ENCODE results near the gene MRPS34.
"Not testable (repeated sequence)": the region's sequence is repeated elsewhere in the genome, so short reads cannot be mapped to it uniquely, and the experiment has no call there.

MRPS34 gene

DNA sequence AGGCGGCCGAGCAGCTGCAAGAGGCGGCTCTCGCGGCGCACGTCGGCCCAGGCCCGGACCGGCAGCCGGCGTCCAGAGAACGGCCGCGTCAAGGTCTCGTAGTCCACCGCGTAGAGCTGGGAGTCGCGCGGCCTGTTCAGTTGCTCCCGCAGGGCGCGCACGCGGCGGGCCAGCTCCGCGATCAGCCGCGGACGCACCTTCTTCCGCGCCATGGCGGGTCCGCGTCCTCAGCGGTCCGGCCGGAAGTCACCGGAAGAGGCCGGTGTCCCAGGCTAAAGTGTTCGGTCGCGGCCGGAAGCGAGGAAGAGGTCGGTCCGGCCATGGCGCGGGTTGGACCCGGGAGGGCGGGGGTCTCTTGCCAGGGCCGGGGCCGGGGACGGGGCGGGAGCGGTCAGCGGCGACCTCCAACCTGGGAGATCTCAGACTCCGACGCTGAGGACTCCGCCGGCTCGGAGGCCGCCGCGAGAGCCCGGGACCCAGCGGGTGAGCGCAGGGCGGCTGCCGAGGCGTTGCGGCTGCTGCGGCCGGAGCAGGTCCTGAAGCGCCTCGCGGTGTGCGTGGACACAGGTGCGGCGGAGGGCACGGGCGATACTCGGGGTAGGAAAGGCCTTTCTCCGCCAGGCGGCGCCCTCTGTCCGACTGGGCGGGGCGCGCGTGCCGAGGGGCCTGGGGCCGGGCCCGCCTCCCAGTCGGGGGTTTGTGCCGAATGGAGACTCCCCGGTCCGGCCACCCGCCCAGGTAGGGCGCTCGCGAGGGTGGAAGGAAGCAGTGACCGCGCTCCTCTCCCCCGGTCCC lies at the start of gene MRPS34:
Gene MRPS34, minus strand, starts transcription at position 227 of the 795 bp plus-strand sequence. Its CDS starts 15 bp downstream, at position 212.
- peak; percentile 89 to 90 for DNase-seq

GRCh38 chr16:1821861-1822611 lies 49.1 kb upstream of the MRPS34 start:
- no peak for DNase-seq

GRCh38 chr16:1820946-1821290 lies 48.0 kb upstream of the MRPS34 start:
- no peak for DNase-seq

DNA sequence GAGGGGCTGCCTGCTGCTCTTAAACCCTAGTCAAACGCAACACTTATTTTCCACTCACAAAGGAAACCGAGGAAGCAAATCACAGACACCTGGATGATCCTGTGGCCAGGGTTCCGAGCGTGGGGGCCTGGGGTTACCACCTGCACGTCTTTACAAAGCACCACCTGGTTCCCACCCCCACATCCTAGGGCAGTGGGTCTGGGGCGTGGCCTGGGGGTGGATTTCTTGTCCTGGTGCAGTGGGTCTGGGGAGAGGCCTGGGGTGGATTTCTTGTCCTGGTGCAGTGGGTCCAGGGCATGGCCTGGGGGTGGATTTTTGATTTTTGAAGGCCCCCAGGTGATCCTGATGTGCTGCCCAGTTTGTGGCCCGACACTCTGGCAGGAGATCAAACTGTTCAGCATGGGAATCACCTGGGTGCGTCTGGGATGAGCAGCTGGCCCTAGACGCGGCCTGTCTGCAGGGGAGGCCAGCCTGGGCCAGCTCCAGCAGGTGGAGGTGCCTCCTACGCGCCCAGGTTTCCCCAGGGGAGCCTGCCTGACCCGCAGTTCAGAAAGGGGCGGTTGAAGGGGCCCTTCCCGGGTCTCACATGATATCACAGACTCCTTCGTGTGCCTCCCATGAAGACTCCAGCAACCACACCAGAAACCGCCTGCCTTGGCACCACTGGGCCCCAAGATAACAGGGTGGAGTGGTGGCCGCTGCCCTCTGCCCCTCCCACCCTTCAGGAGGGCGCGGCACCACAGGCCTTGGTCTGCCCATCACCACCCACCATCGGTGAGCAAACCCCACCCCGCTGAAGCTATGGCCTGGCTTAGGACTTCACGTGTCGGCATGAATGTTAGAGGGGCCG lies 47.4 kb upstream of the MRPS34 start:
- DNase-seq = no peak

DNA sequence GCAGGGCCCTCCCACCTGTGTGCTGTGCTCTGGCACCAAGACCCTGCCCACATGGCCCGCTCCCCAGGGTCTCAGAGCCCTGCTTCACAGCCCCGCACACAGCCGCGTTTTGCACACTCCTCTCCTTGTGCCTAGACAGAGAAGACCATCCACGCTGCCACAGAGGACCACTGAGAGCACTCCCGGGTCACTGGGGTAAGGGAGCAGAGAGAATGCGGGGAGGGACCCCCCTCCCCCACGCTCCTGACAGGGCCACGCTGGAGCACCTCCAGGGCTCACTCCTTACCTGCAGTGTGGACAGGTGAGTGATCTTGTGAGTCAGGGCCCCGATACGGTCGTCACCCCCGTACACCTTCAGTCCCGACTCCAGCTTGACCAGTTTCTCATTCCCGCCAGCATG lies 46.7 kb upstream of the MRPS34 start:
- DNase-seq = no peak

DNA sequence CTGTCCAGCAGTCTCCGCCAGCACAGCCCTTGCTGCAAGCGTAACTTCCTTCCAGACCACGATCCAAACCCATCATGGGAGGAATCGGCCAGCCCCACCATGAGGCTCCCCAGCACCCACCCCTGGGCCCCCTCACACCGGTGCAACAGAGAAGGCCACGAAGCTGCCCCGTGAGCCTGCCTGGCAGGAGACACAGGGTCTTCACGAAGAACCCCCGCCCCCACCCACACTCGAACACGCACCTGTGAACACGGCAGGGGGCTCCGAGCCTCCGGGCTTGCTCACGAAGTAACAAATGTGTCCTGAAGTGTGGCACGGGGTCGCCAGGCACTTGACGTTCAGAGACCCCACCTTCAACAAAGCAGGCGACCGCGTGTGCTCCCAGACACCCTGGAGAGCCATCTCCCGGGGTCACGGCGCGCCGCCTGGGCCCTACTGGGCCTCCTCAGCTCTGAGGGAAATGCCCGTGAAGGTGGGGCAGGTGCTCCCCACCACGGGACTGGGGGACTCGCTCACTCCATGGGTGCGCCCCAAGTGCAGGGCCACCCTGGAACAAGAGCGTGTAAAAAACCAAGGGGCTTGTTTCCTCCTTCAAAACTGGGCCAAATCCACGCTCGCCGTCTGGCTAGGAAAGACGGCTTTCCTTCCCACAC lies 46.1 kb upstream of the MRPS34 start:
- no peak for DNase-seq

DNA sequence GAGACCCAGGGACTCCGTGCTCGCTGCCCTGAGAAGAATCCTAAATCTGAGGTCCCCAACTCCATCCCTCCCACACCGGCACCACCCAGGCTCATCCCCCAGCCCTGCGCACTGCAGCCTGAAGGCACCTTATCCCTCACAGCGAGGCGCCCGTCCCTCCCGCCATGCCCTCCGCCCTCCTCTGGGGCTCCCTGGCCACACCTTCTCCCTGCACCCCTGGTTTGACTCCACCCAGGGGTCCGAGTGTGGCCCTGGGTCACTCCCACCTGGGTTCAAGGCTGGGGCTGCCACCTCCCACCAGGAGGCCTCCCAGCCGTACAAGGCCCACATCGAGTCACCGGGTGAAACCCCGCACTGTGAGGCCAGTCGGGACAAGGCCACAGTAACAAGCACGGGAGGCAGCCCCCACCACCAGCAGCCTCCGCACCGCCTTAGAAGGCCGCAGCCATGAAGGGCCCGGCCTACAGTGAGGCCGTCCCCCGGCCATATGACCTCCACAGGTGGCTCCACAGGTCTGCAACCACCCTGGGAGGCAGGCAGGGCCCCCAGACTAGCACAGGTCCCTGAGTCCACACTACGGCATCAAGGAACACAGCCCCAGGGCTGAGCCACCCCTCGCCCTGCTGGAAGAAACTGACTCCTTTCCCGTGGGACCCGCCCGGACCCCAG lies 45.4 kb upstream of the MRPS34 start:
- no peak for DNase-seq

DNA sequence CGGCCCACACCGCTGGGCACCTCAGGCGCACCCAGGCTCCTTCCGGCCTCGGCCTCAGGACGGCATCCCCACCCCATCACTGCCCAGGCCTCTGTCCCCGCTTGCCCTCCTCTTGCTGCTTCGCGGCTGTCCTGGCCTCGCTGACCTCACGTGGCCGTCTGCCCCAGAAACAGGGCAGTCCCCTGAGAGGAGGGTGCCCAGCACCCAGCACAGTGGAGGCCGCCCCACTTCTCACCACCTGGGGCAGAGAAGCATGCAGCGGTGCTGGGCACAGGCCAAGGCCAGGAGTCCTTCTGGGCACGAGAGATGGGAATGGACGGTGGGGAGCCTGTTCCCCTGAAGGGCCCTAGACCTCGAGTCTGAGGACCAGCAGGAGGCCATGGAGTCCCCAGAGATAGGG lies 44.8 kb upstream of the MRPS34 start:
- DNase-seq = no peak

GRCh38 chr16:1817276-1817589 lies 44.3 kb upstream of the MRPS34 start:
- DNase-seq = no peak

GRCh38 chr16:1816396-1817275 lies 43.7 kb upstream of the MRPS34 start:
- no peak for DNase-seq

DNA sequence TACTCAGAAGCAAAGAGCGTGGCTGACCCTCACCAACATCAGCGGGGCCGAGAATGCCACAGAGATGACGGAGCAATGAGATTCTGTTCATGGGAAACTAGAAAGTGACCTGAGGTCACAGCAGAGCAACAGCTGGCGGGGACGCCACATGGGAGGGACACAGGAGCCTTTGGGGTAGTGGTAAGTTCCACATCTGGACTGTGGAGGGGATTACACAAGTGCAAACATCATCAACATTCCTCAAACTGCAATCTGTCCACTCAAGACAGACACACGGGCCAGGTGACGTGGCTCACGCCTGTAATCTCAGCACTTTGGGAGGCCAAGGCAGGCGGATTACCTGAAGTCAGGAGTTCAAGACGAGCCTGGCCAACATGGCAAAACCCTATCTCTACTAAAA lies 42.5 kb upstream of the MRPS34 start:
- no peak for DNase-seq

GRCh38 chr16:1812732-1813163 lies 39.8 kb upstream of the MRPS34 start:
- DNase-seq = peak; percentile 59 to 72

- DNase-seq = no peak
Observed at GRCh38 chr16:1810536-1810935, 37.6 kb upstream of the MRPS34 start.

- no peak for DNase-seq
Observed at GRCh38 chr16:1810106-1810505, 37.2 kb upstream of the MRPS34 start.

- DNase-seq = no peak
Observed at GRCh38 chr16:1809281-1809801, 36.4 kb upstream of the MRPS34 start.

DNA sequence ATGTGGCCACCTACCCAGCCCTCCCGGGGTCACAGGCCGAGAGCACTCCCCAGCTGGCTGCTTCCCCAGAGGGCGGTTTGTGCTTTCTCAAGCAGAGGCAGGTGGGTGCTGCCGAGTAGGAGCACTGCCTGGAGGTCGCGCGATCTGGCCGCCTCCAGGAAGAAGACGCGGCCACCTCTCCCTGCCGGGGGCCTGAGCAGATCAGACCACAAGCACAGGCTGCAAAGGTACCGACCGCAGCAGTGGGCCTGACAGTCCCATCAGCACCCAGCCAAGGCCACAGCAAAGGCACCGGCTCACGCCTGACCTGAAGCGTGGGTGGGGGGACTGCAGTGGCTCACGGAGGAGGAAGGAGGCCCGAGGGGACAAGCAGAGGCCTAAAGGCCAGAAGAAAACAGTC lies 35.8 kb upstream of the MRPS34 start:
- no peak for DNase-seq

DNA sequence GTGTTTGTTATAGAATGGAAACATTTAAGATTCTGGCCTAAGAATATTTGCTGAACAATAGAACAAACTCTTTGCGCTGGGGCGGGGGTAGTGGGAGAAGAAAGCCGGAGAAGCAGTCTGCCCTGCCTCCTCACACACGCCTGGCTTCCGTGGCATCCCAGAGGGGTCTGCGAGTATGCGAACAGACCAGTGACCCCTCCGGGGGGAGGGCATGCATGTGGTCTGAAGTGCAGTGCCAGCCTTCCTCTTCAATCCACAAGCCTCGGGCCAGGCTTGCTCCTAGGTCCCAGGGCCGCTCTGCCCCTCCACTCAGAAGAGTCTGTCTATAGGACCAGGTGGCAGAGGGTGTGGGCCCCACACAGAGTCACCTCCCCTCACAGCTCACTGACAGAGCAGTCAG lies 34.7 kb upstream of the MRPS34 start:
- DNase-seq = no peak

DNA sequence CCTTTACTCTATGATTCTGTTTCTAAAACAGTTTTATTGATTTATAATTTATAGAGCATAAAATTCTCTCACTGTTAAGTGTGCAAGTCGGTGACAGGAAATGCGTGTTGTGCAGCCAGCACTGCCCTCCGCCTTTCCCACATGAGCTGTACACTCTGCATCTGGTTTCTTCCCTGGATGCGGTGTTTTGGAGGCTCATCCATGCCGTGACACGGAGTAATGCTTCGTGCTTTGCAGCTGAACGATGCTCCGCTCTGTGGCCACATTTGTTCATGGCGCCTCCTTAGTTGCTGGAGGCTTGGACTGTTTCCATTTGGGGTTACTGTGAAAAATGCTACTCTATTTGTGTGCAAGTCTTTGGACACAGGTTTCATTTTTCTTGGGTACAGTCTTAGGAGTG lies 27.8 kb upstream of the MRPS34 start:
- DNase-seq = no peak

GRCh38 chr16:1799263-1799662 lies 26.3 kb upstream of the MRPS34 start:
- not testable (repeated sequence) for DNase-seq

DNA sequence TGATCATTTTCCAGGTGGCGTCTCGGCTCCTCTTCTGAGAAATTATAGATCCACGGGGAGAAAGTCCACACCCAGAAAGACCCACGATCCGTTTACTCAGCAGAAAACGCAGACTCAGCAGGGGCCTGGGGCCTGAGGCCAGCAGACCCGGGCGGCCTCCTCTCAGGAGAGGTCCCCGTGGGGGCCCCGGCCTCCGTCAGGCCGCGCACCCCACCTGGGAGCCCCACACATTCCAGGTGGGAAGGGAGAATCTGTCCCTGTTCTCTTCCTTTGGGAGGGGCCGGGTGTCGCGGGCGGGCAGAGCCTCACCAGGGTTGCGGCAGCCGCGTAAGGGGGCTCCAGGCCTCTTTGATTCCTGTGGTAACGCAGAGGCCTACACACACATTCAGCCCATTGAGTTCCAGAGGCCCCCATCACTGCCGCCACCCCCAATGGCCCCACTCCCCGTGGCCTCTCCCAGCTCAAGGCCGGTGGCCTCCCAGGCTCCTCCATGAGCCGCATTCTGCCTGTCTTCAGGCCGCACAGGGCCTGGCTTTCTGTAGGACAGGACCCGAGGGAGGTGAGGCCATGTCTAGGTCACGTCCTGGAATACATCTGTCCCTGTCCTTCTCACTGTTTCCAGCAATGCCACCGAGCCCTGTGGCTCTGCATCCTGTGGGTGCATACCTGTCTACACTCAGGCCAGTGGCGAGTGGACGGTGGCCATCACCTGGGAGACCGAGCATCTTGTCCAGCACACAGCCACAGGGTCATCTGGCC lies 22.2 kb upstream of the MRPS34 start:
- DNase-seq = no peak

Data from activated T-cell treated with anti-CD3 and anti-CD28 coated beads, Interleukin-2, amount 50 U/mL, for 48 hours (primary cell).